Testis (tissue), 2 donors: Measurements from ENCODE around the gene FAM234A.

Experiments
- CTCF ChIP-seq, 3 experiments: fragments of 450-650 bp in 2 of 3; fragments of 200-600 bp in 1 of 3; sonication (generic) in 1 of 3; IDR thresholded peaks; one replicate each; pipeline ENCODE4 v1.5.1; 2016 to 2019; ENCODE audit warnings: antibody characterized with exemption in 3 of 3, mild to moderate bottlenecking in 2 of 3, moderate library complexity in 1 of 3
- POLR2A ChIP-seq: fragments of 450-650 bp; IDR thresholded peaks from one replicate; pipeline ENCODE4 v1.6.1; 2017; ENCODE audit warnings: antibody characterized with exemption, mild to moderate bottlenecking, moderate library complexity

- TF ChIP-seq CTCF (IDR thresholded peaks at IDR 0.05) (no peak), POLR2A (no peak)
Measured at GRCh38 chr16:239948-240277, 5.3 kb downstream of the FAM234A start.
